ENCODE data around the gene FEM1C. TPM values are rescaled to one million over a fixed set of nuclear protein-coding genes. Genes with fewer than 3 reads are reported as not detected.

Gene FEM1C
- total RNA-seq, 4 donors from 2014 or later: 17.3 to 31.9 (median 28.2) TPM

GRCh38 chr5:115577329-115577728, 32.8 kb upstream of the FEM1C start:
- no peak for TF ChIP-seq POLR2A (IDR thresholded peaks at IDR 0.05)
- no peak for TF ChIP-seq CTCF (IDR thresholded peaks at IDR 0.05)
- H3K27ac ChIP-seq: no peak overlapping the region
- H3K36me3 ChIP-seq: no peaks in the 10 kb centered on the region

GRCh38 chr5:115575167-115576070, 30.8 kb upstream of the FEM1C start:
- Histone ChIP-seq H3K27me3 (no peaks in the 10 kb centered on the region), H3K4me1 (no peaks in the 10 kb centered on the region), H3K36me3 (no peaks in the 10 kb centered on the region), H3K4me3 (no peak overlapping the region), H3K27ac (no peak overlapping the region), H3K9me3 (no peaks in the 10 kb centered on the region)
- no peak for TF ChIP-seq POLR2A (IDR thresholded peaks at IDR 0.05)
- no peak for TF ChIP-seq CTCF (IDR thresholded peaks at IDR 0.05)
- no peak for DNase-seq

More at GRCh38 chr5:115577329-115577728, 32.8 kb upstream of the FEM1C start:
- DNase-seq: no peak
- H3K9me3 ChIP-seq: no peaks in the 10 kb centered on the region
- H3K4me1 ChIP-seq: no peaks in the 10 kb centered on the region
- H3K27me3 ChIP-seq: no peaks in the 10 kb centered on the region
- no peak overlapping the region for H3K4me3 ChIP-seq

- Histone ChIP-seq H3K27me3 (no peaks in the 10 kb centered on the region), H3K4me3 (no peak overlapping the region), H3K9me3 (no peaks in the 10 kb centered on the region), H3K36me3 (no peaks in the 10 kb centered on the region), H3K4me1 (no peaks in the 10 kb centered on the region), H3K27ac (no peak overlapping the region)
- TF ChIP-seq POLR2A (IDR thresholded peaks at IDR 0.05): no peak
- no peak for TF ChIP-seq CTCF (IDR thresholded peaks at IDR 0.05)
- DNase-seq: no peak
These were observed 28.6 kb upstream of the FEM1C start for GRCh38 chr5:115573133-115573532.

GRCh38 chr5:115571441-115571878, 26.9 kb upstream of the FEM1C start:
- DNase-seq: no peak
- Histone ChIP-seq H3K27ac (no peak overlapping the region), H3K9me3 (no peaks in the 10 kb centered on the region), H3K36me3 (no peaks in the 10 kb centered on the region), H3K4me3 (no peak overlapping the region), H3K27me3 (no peaks in the 10 kb centered on the region), H3K4me1 (no peaks in the 10 kb centered on the region)
- no peak for TF ChIP-seq CTCF (IDR thresholded peaks at IDR 0.05)
- TF ChIP-seq POLR2A (IDR thresholded peaks at IDR 0.05): no peak

GRCh38 chr5:115568668-115569067, 24.1 kb upstream of the FEM1C start:
- Histone ChIP-seq H3K27ac (no peak overlapping the region), H3K4me3 (no peak overlapping the region), H3K9me3 (no peaks in the 10 kb centered on the region), H3K36me3 (no peaks in the 10 kb centered on the region), H3K4me1 (no peaks in the 10 kb centered on the region), H3K27me3 (no peaks in the 10 kb centered on the region)
- TF ChIP-seq POLR2A (IDR thresholded peaks at IDR 0.05) (no peak), CTCF (IDR thresholded peaks at IDR 0.05) (no peak)
- no peak for DNase-seq
